ENCODE data around the gene AK1.

- TF ChIP-seq POLR2A (IDR thresholded peaks at IDR 0.05; ENCODE audit: extremely low read depth, insufficient read length) (no peak), CTCF (IDR thresholded peaks at IDR 0.05; ENCODE audit: low read depth, low read length) (no peak), MAX (IDR thresholded peaks at IDR 0.05; ENCODE audit: low read depth, low read length) (no peak), MYC (IDR thresholded peaks at IDR 0.05; ENCODE audit: low read depth, low read length) (no peak)
Observed at GRCh38 chr9:127837346-127837745, 40.1 kb downstream of the AK1 start.
